K562 (cell line): ENCODE measurements around the gene PIAS3. TPM values are rescaled to one million over a fixed set of nuclear protein-coding genes. Genes with fewer than 3 reads are reported as not detected.

Experiments
- ASH1L ChIP-seq: fragments of 450-650 bp; IDR thresholded peaks from 2 replicates; pipeline ENCODE4 v1.6.1; 2018; ENCODE audit warnings: borderline replicate concordance, mild to moderate bottlenecking, low read depth; ENCODE audit not compliant: partially characterized antibody
- CBX2 ChIP-seq: fragments of 200-600 bp; sonication (generic); IDR thresholded peaks from one replicate; pipeline ENCODE4 v1.6.1; 2012; ENCODE audit warnings: mild to moderate bottlenecking, low read length, inconsistent platforms; ENCODE audit not compliant: insufficient read depth, poor library complexity, severe bottlenecking
- MXI1 ChIP-seq: IDR thresholded peaks from 2 replicates; pipeline ENCODE4 v1.6.1; 2011; ENCODE audit warnings: low read depth, mild to moderate bottlenecking, improper control_type of control experiment, low read length
- PHB2 ChIP-seq: fragments of 450-650 bp; IDR thresholded peaks from 2 replicates; pipeline ENCODE4 v1.6.1; 2017; ENCODE audit warnings: low read depth
- RFX7 ChIP-seq: fragments of 250-450 bp; sonication (Bioruptor Pico); IDR thresholded peaks from 2 replicates; pipeline ENCODE4 v1.5.1; 2021; ENCODE audit warnings: mild to moderate bottlenecking
- SRSF7 ChIP-seq: fragments of 200-400 bp; formaldehyde crosslinking; optimal IDR thresholded peaks from 2 replicates; pipeline ENCODE3; 2017; ENCODE audit warnings: mild to moderate bottlenecking, low read depth, low read length
- TEAD1 ChIP-seq, 2 experiments: fragments of 450-650 bp in 1 of 2; sonication (generic) in 1 of 2; formaldehyde crosslinking; IDR thresholded peaks; 2 replicates each; pipeline versions ENCODE4 v1.4.0 to v1.8.0; 2020 to 2022; ENCODE audit warnings: mild to moderate bottlenecking in 2 of 2, missing genetic modification reagents in 1 of 2
- TFAP4 ChIP-seq: sonication (generic); formaldehyde crosslinking; IDR thresholded peaks from 2 replicates; pipeline ENCODE4 v1.8.0; 2022; ENCODE audit warnings: missing genetic modification reagents, mild to moderate bottlenecking, moderate library complexity, borderline replicate concordance
- UBTF ChIP-seq, 2 experiments: IDR thresholded peaks; 2 replicates each; pipeline ENCODE4 v1.6.1; 2012; ENCODE audit warnings: improper control_type of control experiment in 2 of 2, low read depth in 2 of 2, low read length in 2 of 2, borderline replicate concordance in 1 of 2
- ZC3H11A ChIP-seq: IDR thresholded peaks from 2 replicates; pipeline ENCODE4 v1.6.1; 2012; ENCODE audit warnings: low read depth, low read length, improper control_type of control experiment
- ZNF76 ChIP-seq: fragments of 250-450 bp; sonication (Bioruptor Pico); IDR thresholded peaks from 2 replicates; pipeline ENCODE4 v1.4.0; 2020; ENCODE audit warnings: mild to moderate bottlenecking, moderate library complexity, borderline replicate concordance
- polyA plus RNA-seq, 8 experiments: library from polyadenylated mRNA; depleted of rRNA in 4 of 8; stranded (reverse) in 5 of 8; unstranded in 3 of 8; fragments of >200 nt; fragmentation: Nextera tagmentation in 2 of 8; fragmentation: Illumina TruSeq in 1 of 8; extraction: Ambion mirVana in 2 of 8; extraction: Trizol in 1 of 8; gene quantifications; 2 replicates each; pipeline versions ENCODE4 v1.2.1 to v1.2.3, GENCODE V29; 2011 to 2014; ENCODE audit warnings: inconsistent platforms in 1 of 8, missing spikeins in 1 of 8
- total RNA-seq, 7 experiments: library from RNA; depleted of rRNA in 6 of 7; stranded (reverse); fragments of >200 nt in 6 of 7; fragmentation: Illumina TruSeq in 2 of 7; extraction: Trizol in 2 of 7; gene quantifications; 2 replicates each; pipeline versions ENCODE4 v1.2.1 to v1.2.3, GENCODE V29; 2011 to 2021; ENCODE audit warnings: low replicate concordance in 1 of 7
- TF ChIP-seq, protein P1 (sequence below): fragments of 150-350 bp; conservative IDR thresholded peaks from 2 replicates; pipeline ENCODE4 v1.6.1; 2014; ENCODE audit warnings: low read length
- TF ChIP-seq, protein P2 (sequence below): IDR thresholded peaks from 2 replicates; pipeline ENCODE4 v1.6.1; 2014; ENCODE audit warnings: antibody characterized with exemption
- TF ChIP-seq, protein P3 (sequence below): fragments of 250-450 bp; sonication (Bioruptor Pico); IDR thresholded peaks from 2 replicates; pipeline ENCODE4 v1.8.0; 2022; ENCODE audit warnings: moderate library complexity, mild to moderate bottlenecking, inconsistent platforms
- TF ChIP-seq, protein P4 (sequence below): IDR thresholded peaks from 2 replicates; pipeline ENCODE4 v1.6.1; 2016; ENCODE audit warnings: missing genetic modification characterization, missing compliant biosample characterization

PIAS3 gene
- total and polyA plus RNA-seq, 9 of the 15 experiments (the other 6 are each of a cell fraction or from before 2014, with no cell fraction given): 1.1 to 25.6 (median 7.9) TPM

DNA sequence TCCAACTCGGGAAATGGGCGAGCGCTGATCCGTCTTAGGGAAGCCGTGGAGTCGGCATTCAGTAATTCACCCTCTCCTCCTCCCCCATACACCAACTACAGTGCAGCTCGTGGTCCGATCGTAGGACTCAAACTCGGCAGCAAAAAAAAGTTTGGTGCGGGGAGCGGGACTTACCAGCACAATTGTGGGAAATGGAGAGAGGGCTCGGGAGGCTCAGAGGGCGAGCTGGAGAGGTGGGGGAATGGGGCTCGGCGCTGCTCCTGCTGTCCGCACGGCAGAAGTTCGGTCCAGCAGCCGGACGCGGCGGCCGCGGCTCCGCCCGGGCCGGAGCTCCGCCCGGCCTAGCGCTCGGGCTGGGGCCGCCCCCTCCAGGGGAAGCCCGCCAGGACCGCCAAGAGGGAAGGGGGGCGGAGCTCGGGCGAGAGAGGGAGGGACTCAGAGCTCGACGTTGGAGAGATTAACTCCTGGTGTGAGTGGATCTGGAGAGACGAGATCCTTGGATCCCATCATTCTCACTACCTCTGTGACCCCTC, 676 bp upstream of the PIAS3 start (continued):
- TF ChIP-seq, protein P1, sequence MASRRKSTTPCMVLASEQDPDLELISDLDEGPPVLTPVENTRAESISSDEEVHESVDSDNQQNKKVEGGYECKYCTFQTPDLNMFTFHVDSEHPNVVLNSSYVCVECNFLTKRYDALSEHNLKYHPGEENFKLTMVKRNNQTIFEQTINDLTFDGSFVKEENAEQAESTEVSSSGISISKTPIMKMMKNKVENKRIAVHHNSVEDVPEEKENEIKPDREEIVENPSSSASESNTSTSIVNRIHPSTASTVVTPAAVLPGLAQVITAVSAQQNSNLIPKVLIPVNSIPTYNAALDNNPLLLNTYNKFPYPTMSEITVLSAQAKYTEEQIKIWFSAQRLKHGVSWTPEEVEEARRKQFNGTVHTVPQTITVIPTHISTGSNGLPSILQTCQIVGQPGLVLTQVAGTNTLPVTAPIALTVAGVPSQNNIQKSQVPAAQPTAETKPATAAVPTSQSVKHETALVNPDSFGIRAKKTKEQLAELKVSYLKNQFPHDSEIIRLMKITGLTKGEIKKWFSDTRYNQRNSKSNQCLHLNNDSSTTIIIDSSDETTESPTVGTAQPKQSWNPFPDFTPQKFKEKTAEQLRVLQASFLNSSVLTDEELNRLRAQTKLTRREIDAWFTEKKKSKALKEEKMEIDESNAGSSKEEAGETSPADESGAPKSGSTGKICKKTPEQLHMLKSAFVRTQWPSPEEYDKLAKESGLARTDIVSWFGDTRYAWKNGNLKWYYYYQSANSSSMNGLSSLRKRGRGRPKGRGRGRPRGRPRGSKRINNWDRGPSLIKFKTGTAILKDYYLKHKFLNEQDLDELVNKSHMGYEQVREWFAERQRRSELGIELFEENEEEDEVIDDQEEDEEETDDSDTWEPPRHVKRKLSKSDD: no peak
- TF ChIP-seq, protein P2, sequence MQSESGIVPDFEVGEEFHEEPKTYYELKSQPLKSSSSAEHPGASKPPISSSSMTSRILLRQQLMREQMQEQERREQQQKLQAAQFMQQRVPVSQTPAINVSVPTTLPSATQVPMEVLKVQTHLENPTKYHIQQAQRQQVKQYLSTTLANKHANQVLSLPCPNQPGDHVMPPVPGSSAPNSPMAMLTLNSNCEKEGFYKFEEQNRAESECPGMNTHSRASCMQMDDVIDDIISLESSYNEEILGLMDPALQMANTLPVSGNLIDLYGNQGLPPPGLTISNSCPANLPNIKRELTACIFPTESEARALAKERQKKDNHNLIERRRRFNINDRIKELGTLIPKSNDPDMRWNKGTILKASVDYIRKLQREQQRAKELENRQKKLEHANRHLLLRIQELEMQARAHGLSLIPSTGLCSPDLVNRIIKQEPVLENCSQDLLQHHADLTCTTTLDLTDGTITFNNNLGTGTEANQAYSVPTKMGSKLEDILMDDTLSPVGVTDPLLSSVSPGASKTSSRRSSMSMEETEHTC: no peak
- TF ChIP-seq MXI1 (no peak), CBX2 (no peak), SRSF7 (no peak), TFAP4 (CRISPR knock-in tag) (no peak), UBTF (IDR thresholded peaks at IDR 0.05; ENCODE audit: borderline replicate concordance in 1 of 2, low read depth in 2 of 2, low read length in 2 of 2) (peak; percentile 50 to 90; a peak in 2 of 4 replicates), ASH1L (no peak), RFX7 (no peak), ZC3H11A (no peak), PHB2 (no peak), ZNF76 (CRISPR knock-in tag) (no peak), TEAD1 (CRISPR knock-in tag; IDR thresholded peaks at IDR 0.05) (peak in 1 of 2 experiments; percentile 59; a peak in 1 of 4 replicates)
- TF ChIP-seq, protein P3, sequence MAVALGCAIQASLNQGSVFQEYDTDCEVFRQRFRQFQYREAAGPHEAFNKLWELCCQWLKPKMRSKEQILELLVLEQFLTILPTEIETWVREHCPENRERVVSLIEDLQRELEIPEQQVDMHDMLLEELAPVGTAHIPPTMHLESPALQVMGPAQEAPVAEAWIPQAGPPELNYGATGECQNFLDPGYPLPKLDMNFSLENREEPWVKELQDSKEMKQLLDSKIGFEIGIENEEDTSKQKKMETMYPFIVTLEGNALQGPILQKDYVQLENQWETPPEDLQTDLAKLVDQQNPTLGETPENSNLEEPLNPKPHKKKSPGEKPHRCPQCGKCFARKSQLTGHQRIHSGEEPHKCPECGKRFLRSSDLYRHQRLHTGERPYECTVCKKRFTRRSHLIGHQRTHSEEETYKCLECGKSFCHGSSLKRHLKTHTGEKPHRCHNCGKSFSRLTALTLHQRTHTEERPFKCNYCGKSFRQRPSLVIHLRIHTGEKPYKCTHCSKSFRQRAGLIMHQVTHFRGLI (CRISPR knock-in tag): no peak
- TF ChIP-seq, protein P4, sequence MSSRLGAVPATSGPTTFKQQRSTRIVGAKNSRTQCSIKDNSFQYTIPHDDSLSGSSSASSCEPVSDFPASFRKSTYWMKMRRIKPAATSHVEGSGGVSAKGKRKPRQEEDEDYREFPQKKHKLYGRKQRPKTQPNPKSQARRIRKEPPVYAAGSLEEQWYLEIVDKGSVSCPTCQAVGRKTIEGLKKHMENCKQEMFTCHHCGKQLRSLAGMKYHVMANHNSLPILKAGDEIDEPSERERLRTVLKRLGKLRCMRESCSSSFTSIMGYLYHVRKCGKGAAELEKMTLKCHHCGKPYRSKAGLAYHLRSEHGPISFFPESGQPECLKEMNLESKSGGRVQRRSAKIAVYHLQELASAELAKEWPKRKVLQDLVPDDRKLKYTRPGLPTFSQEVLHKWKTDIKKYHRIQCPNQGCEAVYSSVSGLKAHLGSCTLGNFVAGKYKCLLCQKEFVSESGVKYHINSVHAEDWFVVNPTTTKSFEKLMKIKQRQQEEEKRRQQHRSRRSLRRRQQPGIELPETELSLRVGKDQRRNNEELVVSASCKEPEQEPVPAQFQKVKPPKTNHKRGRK (tag): no peak
